Right renal pelvis (tissue), 4 donors: ENCODE results near the gene SASS6. TPM values are rescaled to one million over a fixed set of nuclear protein-coding genes. Genes with fewer than 3 reads are reported as not detected.
A peak's percentile ranks its signal among the peaks of the same experiment; 100 is the strongest.
"Not testable (repeated sequence)": the region's sequence is repeated elsewhere in the genome, so short reads cannot be mapped to it uniquely, and the experiment has no call there.

Source experiments
- DNase-seq, 4 donors: peaks; one replicate each; pipeline ENCODE4 v3.0.0-alpha.2; 2013; ENCODE audit warnings: low read depth in 4 of 4, low spot score in 3 of 4, missing footprints in 1 of 4
- polyA plus RNA-seq, 4 donors: library from polyadenylated mRNA; unstranded; fragments of 120-200 nt; gene quantifications; one replicate each; pipeline ENCODE4 v1.2.1, GENCODE V29; 2013; ENCODE audit not compliant: insufficient read length in 4 of 4

The SASS6 gene
- polyA plus RNA-seq, 4 donors = 7.5 to 10.8 (median 10.0) TPM

DNA sequence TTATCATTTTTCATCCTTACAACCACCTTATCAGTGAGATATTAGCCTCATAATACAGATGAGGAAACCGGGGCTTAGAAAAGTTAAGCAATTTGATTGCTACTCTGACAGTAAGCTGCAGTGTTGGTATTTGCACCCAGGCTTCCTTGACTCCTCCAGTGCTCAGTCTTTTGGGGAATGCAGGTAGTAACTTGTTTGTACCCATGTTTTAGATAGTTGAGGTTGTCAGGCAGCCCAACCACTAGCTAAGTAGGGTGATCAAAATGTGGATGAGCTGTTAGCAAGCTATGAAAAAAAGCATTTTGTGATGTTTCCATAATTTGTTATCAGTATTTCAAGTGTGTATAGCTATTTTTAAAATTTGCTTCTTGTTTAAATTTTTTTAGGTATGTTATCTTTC lies 80.8 kb downstream of the SASS6 start:
- no peak for DNase-seq

- no peak for DNase-seq
These were observed 81.3 kb downstream of the SASS6 start for GRCh38 chr1:100051401-100051800.

- DNase-seq = no peak
These were observed 82.6 kb downstream of the SASS6 start for GRCh38 chr1:100050139-100050538.

- not testable (repeated sequence) for DNase-seq
These were observed 85.5 kb downstream of the SASS6 start for GRCh38 chr1:100047235-100047708.

DNA sequence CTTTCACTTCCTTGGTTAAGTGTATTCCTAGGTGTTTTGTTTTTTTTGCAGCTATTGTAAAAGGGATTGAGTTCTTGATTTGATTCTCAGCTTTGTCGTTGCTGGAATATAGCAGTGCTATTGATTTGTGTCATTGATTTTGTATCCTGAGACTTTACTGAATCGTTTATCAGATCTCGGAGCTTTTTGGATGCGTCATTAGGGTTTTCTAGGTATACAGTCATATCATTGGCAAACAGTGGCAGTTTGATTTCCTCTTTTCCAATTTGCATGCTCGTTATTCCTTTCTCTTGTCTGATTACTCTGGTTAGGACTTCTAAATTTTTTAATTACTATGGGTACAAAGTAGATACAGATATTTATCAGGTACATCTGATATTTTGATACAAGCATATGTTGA lies 87.5 kb downstream of the SASS6 start:
- no peak for DNase-seq

DNA sequence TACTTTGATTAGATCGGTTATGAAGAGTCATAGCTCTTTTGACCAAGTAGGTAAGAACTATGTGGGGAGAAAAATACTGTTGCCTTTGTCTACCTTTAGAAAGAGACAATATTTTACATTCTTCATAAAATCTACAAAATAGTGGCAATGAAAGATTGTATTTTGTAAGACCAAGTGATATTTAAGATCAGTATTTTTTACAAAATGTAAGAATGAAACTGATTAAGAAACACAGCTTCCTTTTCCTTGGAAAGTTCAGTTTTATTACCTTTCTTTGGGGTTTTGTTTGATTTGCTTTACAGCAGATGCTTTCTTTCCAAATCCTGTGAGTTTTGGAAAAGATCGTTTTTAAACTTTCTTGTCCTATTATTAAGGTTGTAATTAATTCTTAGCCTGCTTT lies 93.1 kb downstream of the SASS6 start:
- DNase-seq = no peak

DNA sequence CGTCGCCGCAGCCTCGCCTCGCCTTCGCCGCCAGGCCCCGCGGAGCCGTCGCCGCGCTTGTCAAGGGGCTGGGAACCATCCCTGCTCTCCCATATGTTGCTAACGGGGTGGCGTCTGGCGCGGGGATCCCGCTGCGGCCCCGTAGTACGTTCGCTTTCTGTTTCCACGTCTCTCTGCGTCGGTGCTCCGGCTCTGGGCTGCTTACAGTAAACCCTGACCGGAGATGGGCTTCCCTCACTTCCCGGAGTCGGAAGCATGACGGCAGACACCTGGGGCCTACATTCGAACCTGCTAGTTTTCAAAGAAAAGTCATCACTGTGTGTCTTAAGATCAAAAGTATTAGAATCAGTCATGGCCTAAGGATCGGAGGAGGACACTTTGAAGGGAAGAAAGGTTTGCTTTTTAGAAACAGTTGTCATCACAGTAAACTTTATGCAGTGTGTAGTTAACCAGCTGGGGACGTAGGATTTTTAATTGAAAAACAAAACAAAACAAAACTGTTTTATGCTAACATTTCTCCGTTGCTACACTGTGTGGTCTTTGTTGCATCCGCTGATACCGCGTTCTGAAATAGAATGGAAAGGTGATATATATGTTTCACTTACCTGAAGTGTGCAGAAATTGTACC lies 94.0 kb downstream of the SASS6 start:
- DNase-seq = peak in 2 of 4 donors; percentile 39 to 65

DNA sequence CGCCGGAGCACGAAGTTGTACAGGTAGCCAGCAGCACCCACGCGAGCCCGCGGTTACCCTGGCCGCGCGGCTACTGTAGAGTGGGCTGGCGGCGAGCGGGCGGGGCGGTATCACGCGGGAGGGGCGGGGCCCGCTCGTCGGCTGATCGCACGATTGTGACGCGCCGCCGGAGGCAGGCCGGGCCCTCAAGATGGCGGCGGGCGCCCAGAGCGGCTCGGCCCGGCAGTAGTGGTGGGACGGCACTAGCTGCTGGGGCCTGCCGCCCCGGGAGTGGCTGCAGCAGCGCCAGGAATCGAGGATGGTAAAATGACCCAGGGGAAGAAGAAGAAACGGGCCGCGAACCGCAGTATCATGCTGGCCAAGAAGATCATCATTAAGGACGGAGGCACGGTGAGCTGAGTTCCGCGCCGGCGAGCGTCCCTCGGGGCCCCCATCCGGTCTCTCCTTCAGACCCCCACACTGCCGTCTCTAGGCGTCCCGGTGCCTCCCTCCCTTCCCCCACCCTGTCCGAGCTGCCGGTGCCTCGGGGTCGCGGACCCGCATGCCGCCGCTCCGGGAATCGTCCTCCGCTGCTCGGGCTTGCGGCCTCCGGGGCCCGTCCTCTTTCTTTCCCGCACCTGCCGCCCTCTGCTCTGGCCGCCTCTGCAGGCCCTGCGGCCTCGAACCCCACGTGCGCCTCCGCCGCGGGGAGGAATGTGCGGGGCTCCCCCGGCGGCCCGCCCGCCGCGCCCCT lies 94.6 kb downstream of the SASS6 start:
- peak; percentile 76 to 81 (median 78) for DNase-seq

- peak in 1 of 4 donors; percentile 16 for DNase-seq
These were observed 95.1 kb downstream of the SASS6 start for GRCh38 chr1:100037656-100037926.

GRCh38 chr1:100036718-100037655 lies 95.7 kb downstream of the SASS6 start:
- no peak for DNase-seq

DNA sequence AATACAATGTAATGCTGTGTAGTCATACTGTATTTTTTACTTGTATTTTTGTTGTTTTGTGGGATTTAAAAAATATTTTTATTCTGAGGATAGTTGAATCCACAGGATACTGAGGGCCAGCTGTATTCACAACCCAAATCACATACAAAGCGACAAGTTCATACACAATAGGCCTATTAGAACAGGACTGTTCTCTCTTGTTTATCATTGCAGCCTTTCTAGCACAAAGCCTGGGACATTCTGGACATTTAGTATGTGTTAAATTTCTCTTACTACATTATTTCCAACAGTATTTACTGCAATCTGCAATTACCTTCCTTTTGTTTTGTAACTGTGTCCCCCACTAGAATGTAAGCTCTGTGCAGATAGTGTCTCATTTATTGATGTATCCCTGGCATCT lies 97.5 kb downstream of the SASS6 start:
- DNase-seq = no peak

- DNase-seq = no peak
These were observed 98.3 kb downstream of the SASS6 start for GRCh38 chr1:100034470-100034869.

Other genes starting within 250 kb of the SASS6 start
- 10 to 100 TPM; 30.6 to 41.0 (median 38.4) TPM for gene SLC35A3, start 162.9 kb downstream of the SASS6 start, polyA plus RNA-seq
- 10 to 100 TPM; 28.6 to 39.2 (median 34.6) TPM for gene TRMT13, start 233 bp upstream of the SASS6 start, polyA plus RNA-seq
- gene LRRC39, start 45.3 kb upstream of the SASS6 start, polyA plus RNA-seq = 1 to 10 TPM; 1.7 to 3.8 (median 2.5) TPM
- gene DBT, start 116.9 kb upstream of the SASS6 start, polyA plus RNA-seq = 10 to 100 TPM; 24.0 to 32.6 (median 26.7) TPM
- gene RTCA, start 133.3 kb upstream of the SASS6 start, polyA plus RNA-seq = 10 to 100 TPM; 33.2 to 36.6 (median 34.8) TPM
- 10 to 100 TPM; 29.4 to 34.7 (median 32.5) TPM for gene CDC14A, start 219.6 kb upstream of the SASS6 start, polyA plus RNA-seq